GM12878 (cell line): Measurements from ENCODE around the gene TBCD. TPM values are rescaled to one million over a fixed set of nuclear protein-coding genes. Genes with fewer than 3 reads are reported as not detected.

Experiments
- ATAC-seq: fragments of 200-7000 bp; cut with Tn5 transposase; 3 replicates; pipeline ENCODE4 v1.9.1; 2020; ENCODE audit warnings: mild to moderate bottlenecking, moderate library complexity
- BruUV-seq: library from RNA; stranded (reverse); fragments of 400-500 nt; replicated peaks from 2 replicates; lab custom pipeline; 2021; lab: Mats Ljungman, UMichigan
- CTCF ChIA-PET: fragments of 300-600 bp; sonication (Branson Sonifier 250); formaldehyde crosslinking; extraction: SDS; loops from one replicate; lab custom pipeline; 2021; ENCODE audit warnings: inconsistent platforms; lab: Yijun Ruan, JAX
- POLR2A ChIA-PET: fragments of 350-600 bp; formaldehyde crosslinking; extraction: SDS; loops from one replicate; lab custom pipeline; 2021; ENCODE audit warnings: inconsistent platforms; lab: Charles Lee
- RAD21 ChIA-PET: fragments of 300-600 bp; sonication (Branson Sonifier 250); formaldehyde crosslinking; loops from one replicate; lab custom pipeline; 2023; ENCODE audit warnings: antibody characterized with exemption; ENCODE audit not compliant: unreplicated experiment; lab: Charles Lee
- SMC1A ChIA-PET: fragments of 300-600 bp; sonication (Branson Sonifier 250); formaldehyde crosslinking; loops from one replicate; lab custom pipeline; 2023; ENCODE audit not compliant: unreplicated experiment, uncharacterized antibody; lab: Charles Lee
- DNase-seq: peaks from one replicate; pipeline ENCODE4 v3.0.0-alpha.2; 2011; ENCODE audit warnings: low read depth, low spot score
- FAIRE-seq: peaks from 3 replicates; lab custom pipeline; 2011; peaks lifted over from hg19 to GRCh38; lab: Jason Lieb, UNC
- H2AFZ ChIP-seq: 2 replicates; pipeline ENCODE4 v1.6.0; 2011; ENCODE audit warnings: low read depth, low read length, control low read depth; ENCODE audit not compliant: control insufficient read depth
- H3K27ac ChIP-seq: 2 replicates; pipeline ENCODE4 v1.5.1; 2011; ENCODE audit warnings: control low read depth; ENCODE audit not compliant: control insufficient read depth, insufficient read depth
- H3K27me3 ChIP-seq, 2 experiments: replicated peaks in 1 of 2; 2 replicates each; pipeline versions ENCODE4 v1.6.0 to v1.6.1; 2011; ENCODE audit warnings: low read length in 1 of 2; ENCODE audit not compliant: control insufficient read depth in 2 of 2, insufficient read depth in 2 of 2
- H3K36me3 ChIP-seq, 2 experiments: 2 replicates each; pipeline ENCODE4 v1.5.1; 2011; ENCODE audit warnings: low read length in 1 of 2; ENCODE audit not compliant: control insufficient read depth in 2 of 2, insufficient read depth in 2 of 2
- H3K4me1 ChIP-seq: 2 replicates; pipeline ENCODE4 v1.6.1; 2011; ENCODE audit warnings: mild to moderate bottlenecking, low read length, moderate library complexity, mixed read lengths; ENCODE audit not compliant: control insufficient read depth, insufficient read depth
- H3K4me2 ChIP-seq: 2 replicates; pipeline ENCODE4 v1.6.0; 2011; ENCODE audit warnings: control low read depth; ENCODE audit not compliant: control insufficient read depth, insufficient read depth
- H3K4me3 ChIP-seq: fragments of 200-600 bp; sonication (generic); 2 replicates; pipeline ENCODE4 v1.5.1; 2016
- H3K79me2 ChIP-seq: 2 replicates; pipeline ENCODE4 v1.6.0; 2011; ENCODE audit warnings: low read length; ENCODE audit not compliant: control insufficient read depth, insufficient read depth
- H3K9ac ChIP-seq: 2 replicates; pipeline ENCODE4 v1.8.0; 2011; ENCODE audit warnings: low read length, control low read depth, mixed read lengths; ENCODE audit not compliant: control insufficient read depth, insufficient read depth
- H3K9me3 ChIP-seq: replicated peaks from 3 replicates; pipeline ENCODE4 v1.5.1; 2011; ENCODE audit warnings: mild to moderate bottlenecking, low read length; ENCODE audit not compliant: control insufficient read depth, insufficient read depth
- H4K20me1 ChIP-seq: 2 replicates; pipeline ENCODE4 v1.6.0; 2011; ENCODE audit not compliant: control insufficient read depth, insufficient read depth
- ATF7 ChIP-seq: fragments of 450-650 bp; IDR thresholded peaks from 2 replicates; pipeline ENCODE4 v1.6.1; 2016; ENCODE audit warnings: low read depth, mild to moderate bottlenecking
- CBX5 ChIP-seq: sonication (generic); IDR thresholded peaks from 2 replicates; pipeline ENCODE4 v1.6.1; 2016; ENCODE audit warnings: low read depth, moderate library complexity, mild to moderate bottlenecking, inconsistent platforms
- CUX1 ChIP-seq: IDR thresholded peaks from 2 replicates; pipeline ENCODE4 v1.6.1; 2012; ENCODE audit warnings: improper control_type of control experiment, low read depth, low read length; ENCODE audit not compliant: insufficient replicate concordance
- MEF2A ChIP-seq: IDR thresholded peaks from 2 replicates; pipeline ENCODE4 v1.6.1; 2011; ENCODE audit warnings: low read depth, mild to moderate bottlenecking, low read length, moderate library complexity; ENCODE audit not compliant: insufficient read depth
- NFYB ChIP-seq: IDR thresholded peaks from 2 replicates; pipeline ENCODE4 v1.6.1; 2011; ENCODE audit warnings: low read depth, mild to moderate bottlenecking, low read length, improper control_type of control experiment, moderate library complexity; ENCODE audit not compliant: insufficient read depth
- POLR2A ChIP-seq: IDR thresholded peaks from 2 replicates; pipeline ENCODE4 v1.6.1; 2011; ENCODE audit warnings: low read depth, mild to moderate bottlenecking, low read length
- RB1 ChIP-seq: fragments of 450-650 bp; formaldehyde crosslinking; IDR thresholded peaks from 2 replicates; pipeline ENCODE4 v1.6.1; 2017; ENCODE audit warnings: mild to moderate bottlenecking, borderline replicate concordance
- RBBP5 ChIP-seq: fragments of 200-600 bp; sonication (generic); conservative IDR thresholded peaks from 2 replicates; pipeline ENCODE4 v1.6.1; 2016
- SKIL ChIP-seq: fragments of 450-650 bp; IDR thresholded peaks from 2 replicates; pipeline ENCODE4 v1.6.1; 2017; ENCODE audit warnings: mild to moderate bottlenecking, low read depth, inconsistent platforms; ENCODE audit not compliant: poor library complexity, severe bottlenecking
- SMAD5 ChIP-seq: IDR thresholded peaks from 2 replicates; pipeline ENCODE4 v1.6.1; 2016; ENCODE audit warnings: antibody characterized with exemption, low read depth
- YBX1 ChIP-seq: fragments of 450-650 bp; IDR thresholded peaks from 2 replicates; pipeline ENCODE4 v1.6.1; 2016; ENCODE audit warnings: antibody characterized with exemption
- ZSCAN29 ChIP-seq: fragments of 450-650 bp; IDR thresholded peaks from 2 replicates; pipeline ENCODE4 v1.6.1; 2017; ENCODE audit warnings: mild to moderate bottlenecking, moderate library complexity
- WGBS: methylation state at CpG from one replicate; pipeline ENCODE4 v1.1.6; 2016; ENCODE audit warnings: low lambda C conversion rate; ENCODE audit not compliant: insufficient replicate concordance, insufficient coverage; ENCODE audit errors: missing lambda C conversion rate; 5-methylcytosine and 5-hydroxymethylcytosine counted together
- in situ Hi-C: fragments of 300-500 bp; cut with MboI; formaldehyde crosslinking; loops from 9 replicates; pipeline ENCODE4 v1.14.3; 2018; ENCODE audit warnings: mixed read lengths
- intact Hi-C: fragments of 100-400 bp; cut with micrococcal nuclease; formaldehyde crosslinking; loops from one replicate; pipeline ENCODE4 v1.14.2; 2022; ENCODE audit not compliant: unreplicated experiment
- polyA plus RNA-seq, 11 experiments: library from polyadenylated mRNA; depleted of rRNA in 4 of 11; unstranded in 6 of 11; stranded (reverse) in 5 of 11; fragments of >200 nt; fragmentation: Nextera tagmentation in 4 of 11; fragmentation: Illumina TruSeq in 1 of 11; extraction: Ambion mirVana in 4 of 11; extraction: Trizol in 1 of 11; gene quantifications; 1 replicate in 1 of 11; 2 replicates in 10 of 11; pipeline versions ENCODE4 v1.2.1 to v1.2.3, GENCODE V29; 2011 to 2016; ENCODE audit warnings: inconsistent platforms in 2 of 11, missing spikeins in 2 of 11, low read depth in 1 of 11
- total RNA-seq, 4 experiments: library from RNA; depleted of rRNA in 3 of 4; stranded (reverse); fragments of >200 nt in 3 of 4; fragmentation: Illumina TruSeq in 1 of 4; extraction: Trizol in 1 of 4; gene quantifications; 2 replicates each; pipeline versions ENCODE4 v1.2.1 to v1.2.3, GENCODE V29; 2013 to 2021
- TF ChIP-seq, protein P1 (sequence below): IDR thresholded peaks from 2 replicates; pipeline ENCODE4 v1.6.1; 2011; ENCODE audit warnings: low read depth, low read length, improper control_type of control experiment, borderline replicate concordance
- TF ChIP-seq, protein P2 (sequence below): fragments of 450-650 bp; IDR thresholded peaks from 2 replicates; pipeline ENCODE4 v1.6.1; 2014; ENCODE audit warnings: mild to moderate bottlenecking

Gene TBCD
- total and polyA plus RNA-seq, 10 of the 15 experiments (the other 5 are each of a cell fraction or from before 2014, with no cell fraction given), result 10.3 to 114 (median 52.4) TPM

- no peak for ATAC-seq
- intact Hi-C loops, result no loop called here
- POLR2A ChIA-PET, result no interaction called here
These were observed 233.0 kb downstream of the TBCD start for GRCh38 chr17:82984751-82985427.

More at GRCh38 chr17:82984751-82985427, 233.0 kb downstream of the TBCD start:
- no peaks in the 10 kb centered on the region for H4K20me1 ChIP-seq
- no peaks in the 10 kb centered on the region; the same call in 2 of the 3 replicates for H3K9me3 ChIP-seq
- DNase-seq (no peak), FAIRE-seq (no peak)
- no peak overlapping the region for H2AFZ ChIP-seq
- no peaks in the 10 kb centered on the region for H3K36me3 ChIP-seq
- H3K27ac ChIP-seq, result no peak overlapping the region
- no peak for TF ChIP-seq SMAD5
- no peak for TF ChIP-seq MEF2A
- TF ChIP-seq SKIL, result no peak
- TF ChIP-seq RB1, result no peak
- no peak for TF ChIP-seq CUX1
- TF ChIP-seq NFYB, result no peak
- TF ChIP-seq YBX1, result no peak
- TF ChIP-seq RBBP5, result no peak
- TF ChIP-seq, protein P1, sequence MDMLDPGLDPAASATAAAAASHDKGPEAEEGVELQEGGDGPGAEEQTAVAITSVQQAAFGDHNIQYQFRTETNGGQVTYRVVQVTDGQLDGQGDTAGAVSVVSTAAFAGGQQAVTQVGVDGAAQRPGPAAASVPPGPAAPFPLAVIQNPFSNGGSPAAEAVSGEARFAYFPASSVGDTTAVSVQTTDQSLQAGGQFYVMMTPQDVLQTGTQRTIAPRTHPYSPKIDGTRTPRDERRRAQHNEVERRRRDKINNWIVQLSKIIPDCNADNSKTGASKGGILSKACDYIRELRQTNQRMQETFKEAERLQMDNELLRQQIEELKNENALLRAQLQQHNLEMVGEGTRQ, result no peak
- no peak for TF ChIP-seq ZSCAN29
- no peak for TF ChIP-seq POLR2A
- TF ChIP-seq ATF7, result no peak
- no peak for TF ChIP-seq CBX5
- TF ChIP-seq, protein P2, sequence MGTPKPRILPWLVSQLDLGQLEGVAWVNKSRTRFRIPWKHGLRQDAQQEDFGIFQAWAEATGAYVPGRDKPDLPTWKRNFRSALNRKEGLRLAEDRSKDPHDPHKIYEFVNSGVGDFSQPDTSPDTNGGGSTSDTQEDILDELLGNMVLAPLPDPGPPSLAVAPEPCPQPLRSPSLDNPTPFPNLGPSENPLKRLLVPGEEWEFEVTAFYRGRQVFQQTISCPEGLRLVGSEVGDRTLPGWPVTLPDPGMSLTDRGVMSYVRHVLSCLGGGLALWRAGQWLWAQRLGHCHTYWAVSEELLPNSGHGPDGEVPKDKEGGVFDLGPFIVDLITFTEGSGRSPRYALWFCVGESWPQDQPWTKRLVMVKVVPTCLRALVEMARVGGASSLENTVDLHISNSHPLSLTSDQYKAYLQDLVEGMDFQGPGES, result no peak
- H3K4me3 ChIP-seq, result no peak overlapping the region
- ChIA-PET RAD21 (no interaction called here), SMC1A (no interaction called here), CTCF (no interaction called here)
- WGBS, result 75% methylated on average over 15 of the region's 15 CpGs
- no peaks in the 10 kb centered on the region for H3K27me3 ChIP-seq
- H3K4me1 ChIP-seq, result peaks cover 3% of the 10 kb centered on the region; the same call in 1 of the 2 replicates
- in situ Hi-C loops, result no loop called here
- H3K4me2 ChIP-seq, result no peak overlapping the region
- no peak overlapping the region for H3K9ac ChIP-seq
- no peaks in the 10 kb centered on the region for H3K79me2 ChIP-seq
- no TSS peak for BruUV-seq
